Astrocyte of the cerebellum (primary cell): ENCODE measurements around the gene ZNF831.

Experiments used
- DNase-seq: peaks from one replicate; pipeline ENCODE4 v3.0.0-alpha.2; 2011; ENCODE audit warnings: low read depth
- H3K4me3 ChIP-seq: 2 replicates; pipeline ENCODE4 v1.5.1; 2011; ENCODE audit warnings: mild to moderate bottlenecking, low read depth, low read length, moderate library complexity
- CTCF ChIP-seq: IDR thresholded peaks from 2 replicates; pipeline ENCODE4 v1.5.1; 2012; ENCODE audit warnings: low read length, low read depth, moderate library complexity, mild to moderate bottlenecking; ENCODE audit errors: missing control alignments
- in situ Hi-C: cut with HindIII; loops from 2 replicates; pipeline ENCODE4 v1.10.0; 2017; ENCODE audit warnings: low sequenced_read_pairs

Gene ZNF831

GRCh38 chr20:59159091-59159490 lies 4.5 kb upstream of the ZNF831 start:
- in situ Hi-C loops, result no loop called here
- DNase-seq, result no peak
- H3K4me3 ChIP-seq, result no peak overlapping the region
- TF ChIP-seq CTCF, result no peak

GRCh38 chr20:59159493-59160376 lies 3.9 kb upstream of the ZNF831 start:
- TF ChIP-seq CTCF, result no peak
- in situ Hi-C loops, result no loop called here
- no peak for DNase-seq
- no peak overlapping the region for H3K4me3 ChIP-seq

DNA sequence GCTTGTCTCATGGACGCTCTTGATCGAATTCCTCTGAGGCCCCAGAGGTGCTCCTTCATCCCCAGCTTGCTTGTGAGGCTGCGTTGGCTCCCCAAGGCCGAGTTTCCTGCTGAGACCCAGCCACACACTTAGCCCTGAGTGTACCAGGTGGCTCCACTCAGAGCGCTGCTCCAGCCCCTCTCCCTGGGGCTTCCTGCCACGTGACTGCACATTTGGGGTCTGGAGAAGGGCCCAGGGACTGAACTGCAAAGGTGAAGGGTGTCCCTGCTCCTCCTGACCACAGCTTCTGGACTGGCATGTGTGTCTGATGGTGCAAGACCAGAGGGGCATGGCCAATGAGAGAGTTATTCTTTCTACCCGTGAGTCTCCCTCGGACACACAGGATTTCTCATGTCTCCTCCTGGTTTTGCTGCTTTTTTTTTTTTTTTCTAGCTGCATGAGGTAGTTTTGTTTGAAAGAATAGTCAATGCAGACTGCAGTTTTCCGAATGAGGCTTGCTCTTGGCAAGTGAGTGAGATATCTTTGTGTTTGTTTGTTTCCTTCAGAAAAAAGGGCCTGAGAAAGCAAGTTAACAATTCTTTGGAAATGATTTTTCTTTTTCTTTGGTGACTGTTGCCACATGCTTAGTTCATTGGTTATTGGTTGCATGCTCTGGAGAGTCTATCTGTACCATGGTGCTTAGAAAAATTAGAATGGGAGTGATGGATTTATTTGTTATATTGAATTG lies 3.1 kb upstream of the ZNF831 start:
- in situ Hi-C loops, result no loop called here
- DNase-seq, result no peak
- H3K4me3 ChIP-seq, result no peak overlapping the region
- TF ChIP-seq CTCF, result no peak

GRCh38 chr20:59161721-59162120 lies 1.9 kb upstream of the ZNF831 start:
- H3K4me3 ChIP-seq, result no peak overlapping the region
- DNase-seq, result no peak
- in situ Hi-C loops, result no loop called here
- TF ChIP-seq CTCF, result no peak

GRCh38 chr20:59164686-59165391 lies 1.2 kb downstream of the ZNF831 start:
- DNase-seq, result no peak
- H3K4me3 ChIP-seq, result no peak overlapping the region
- in situ Hi-C loops, result no loop called here
- TF ChIP-seq CTCF, result no peak

DNA sequence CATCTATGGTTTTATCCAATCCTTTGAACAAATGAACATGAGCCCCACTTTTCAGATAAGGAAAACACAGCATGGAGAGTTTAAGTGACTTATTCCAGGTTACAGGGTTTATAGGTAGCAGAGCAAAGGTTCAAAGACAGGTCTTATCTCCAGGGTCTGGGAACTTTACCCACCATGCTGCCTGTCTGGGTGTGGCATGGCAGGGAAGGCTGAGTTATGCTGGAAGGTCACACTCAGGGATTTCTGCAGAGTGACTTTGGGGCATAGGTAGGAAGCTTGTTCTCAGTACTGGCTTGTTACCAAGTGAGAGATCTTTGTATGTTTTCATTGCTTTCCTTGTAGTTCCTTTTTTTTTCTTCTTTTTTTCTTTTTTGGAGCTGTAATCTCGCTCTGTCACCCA lies 1.8 kb downstream of the ZNF831 start:
- TF ChIP-seq CTCF, result no peak
- DNase-seq, result no peak
- H3K4me3 ChIP-seq, result no peak overlapping the region
- in situ Hi-C loops, result no loop called here
